T47D (cell line): ENCODE measurements around the gene FAM72C.
"Not testable (repeated sequence)": the region's sequence is repeated elsewhere in the genome, so short reads cannot be mapped to it uniquely, and the experiment has no call there.

Source experiments
- DNase-seq, 2 experiments: peaks; one replicate each; pipeline versions ENCODE4 v3.0.0 to v3.0.0-alpha.2; 2011 to 2012; ENCODE audit warnings: low read depth in 1 of 2, low spot score in 1 of 2
- in situ Hi-C: cut with HindIII; loops from 2 replicates; pipeline ENCODE4 v1.10.0; 2016; ENCODE audit warnings: low sequenced_read_pairs, low pct_unique_long_range_greater_than_20kb

FAM72C gene

DNA sequence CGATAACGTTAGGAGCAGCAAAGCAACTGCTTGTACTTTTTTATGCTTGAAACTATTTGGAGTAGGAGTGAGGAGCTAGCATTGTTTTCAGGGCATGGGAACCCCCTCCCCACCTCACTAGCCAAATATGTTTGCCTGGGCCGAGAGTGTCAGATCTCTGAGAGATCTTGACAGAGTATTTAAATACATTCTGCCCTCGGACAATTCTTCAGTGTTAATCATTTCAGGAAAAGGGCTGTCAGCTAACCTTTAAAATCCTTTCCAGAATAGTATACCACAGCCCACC, 17.6 kb upstream of the FAM72C start:
- in situ Hi-C loops, DNase-seq: not testable (repeated sequence)

DNA sequence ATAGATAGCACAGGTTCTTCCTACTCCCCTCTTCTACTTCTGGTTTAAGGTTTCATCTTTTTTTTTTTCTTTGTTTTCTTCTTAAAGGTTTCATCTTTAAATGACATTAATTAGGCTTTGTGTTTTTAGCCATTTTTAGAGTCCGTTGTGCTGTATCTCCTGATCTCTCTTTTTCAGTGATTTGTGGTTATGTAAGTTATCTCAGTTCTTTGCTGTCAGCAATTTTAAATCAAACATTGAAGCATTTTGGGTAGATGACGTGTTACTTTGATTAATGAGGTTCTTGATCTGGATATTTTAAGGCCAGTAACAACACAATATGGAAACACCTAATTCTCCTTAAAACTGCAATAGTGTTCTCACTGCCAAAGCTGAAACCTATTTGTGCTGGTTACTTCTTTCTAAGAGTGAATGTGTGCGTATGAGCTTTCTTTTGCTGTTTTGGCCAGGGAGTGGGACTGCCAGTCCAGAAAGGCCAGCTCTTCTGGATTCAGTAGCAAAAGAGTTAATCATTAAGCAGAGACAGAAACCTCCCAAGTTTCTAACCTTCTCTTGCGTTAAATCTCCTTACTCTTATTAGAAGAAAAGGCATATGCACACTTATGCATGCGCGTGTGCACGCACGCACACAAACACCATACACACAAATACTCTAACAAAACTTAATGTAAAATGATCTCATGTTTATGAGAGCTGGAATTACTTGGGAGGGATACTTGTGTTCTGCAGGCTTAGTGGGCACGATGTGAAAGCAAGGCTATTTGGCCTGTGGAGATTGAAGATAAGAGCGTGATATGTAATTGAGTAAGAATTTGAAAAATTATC, 17.0 kb upstream of the FAM72C start:
- DNase-seq, in situ Hi-C loops: not testable (repeated sequence)

GRCh38 chr1:143987868-143988267, 16.1 kb upstream of the FAM72C start:
- in situ Hi-C loops, DNase-seq: not testable (repeated sequence)

- DNase-seq, in situ Hi-C loops: not testable (repeated sequence)
Observed at GRCh38 chr1:143984721-143985473, 13.1 kb upstream of the FAM72C start.

DNA sequence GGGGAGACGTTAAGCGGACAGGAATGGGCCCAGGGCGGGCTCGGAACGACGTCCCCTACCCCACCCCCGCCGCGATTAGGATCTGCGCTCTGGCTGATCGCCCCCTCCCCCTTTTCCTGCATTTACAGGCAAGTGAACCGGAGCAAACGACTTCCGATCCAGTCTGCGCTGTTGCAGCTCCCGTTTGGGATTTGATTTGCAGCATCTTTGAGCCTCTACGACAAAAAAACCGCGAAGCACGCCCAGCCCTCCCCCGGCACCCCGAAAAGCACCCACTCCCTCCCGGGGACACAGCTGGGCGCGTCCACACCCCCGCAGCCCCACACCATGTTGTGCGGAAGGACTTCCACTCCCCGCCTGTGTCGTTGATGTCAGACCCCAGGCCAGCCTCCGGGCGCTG, 2.6 kb upstream of the FAM72C start:
- in situ Hi-C loops, result not testable (repeated sequence)

GRCh38 chr1:143973876-143974414, 2.2 kb upstream of the FAM72C start:
- DNase-seq, in situ Hi-C loops: not testable (repeated sequence)

More for the DNA sequence above, 2.6 kb upstream of the FAM72C start:
- not testable (repeated sequence) for DNase-seq

- in situ Hi-C loops, DNase-seq: not testable (repeated sequence)
Observed at GRCh38 chr1:143972753-143973326, 1.1 kb upstream of the FAM72C start.

DNA sequence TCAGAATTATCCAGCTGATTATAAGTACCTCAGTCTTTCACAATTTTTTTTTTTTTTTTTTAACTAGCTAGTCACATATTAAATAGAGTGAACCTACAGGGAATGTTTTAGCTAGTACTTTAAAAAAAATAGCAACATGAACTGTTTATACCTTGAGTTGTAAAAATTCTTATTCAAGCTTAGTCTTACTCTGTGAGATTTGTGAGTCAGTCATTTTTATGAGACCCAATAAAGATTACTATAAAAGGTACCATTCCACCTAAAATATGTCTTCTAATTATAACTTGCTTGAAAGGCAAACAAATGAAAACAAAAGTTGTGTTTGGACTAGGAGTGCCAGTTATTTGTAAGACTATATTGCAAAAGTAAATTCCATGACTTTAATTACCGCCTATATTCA, 5.9 kb downstream of the FAM72C start:
- in situ Hi-C loops, result not testable (repeated sequence)

DNA sequence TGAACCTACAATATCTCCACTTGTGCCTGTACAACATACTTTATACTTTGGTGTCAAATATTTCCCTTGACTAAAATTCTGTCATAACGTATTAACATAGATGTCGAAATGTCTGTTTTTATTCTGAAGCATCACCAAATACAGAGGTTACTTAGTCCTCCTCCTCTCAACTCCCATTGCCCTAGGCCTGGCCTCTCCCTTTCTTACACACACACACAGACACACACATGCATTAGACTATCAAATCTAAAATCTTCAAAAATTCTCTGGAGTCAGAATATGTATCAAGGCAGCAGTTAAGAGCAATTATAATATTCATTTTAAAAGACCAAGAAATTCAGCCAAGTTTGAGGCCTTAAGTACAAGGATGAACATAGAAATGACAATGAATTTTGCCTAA, 7.5 kb downstream of the FAM72C start:
- DNase-seq, in situ Hi-C loops: not testable (repeated sequence)

More for the DNA sequence above, 5.9 kb downstream of the FAM72C start:
- DNase-seq, result not testable (repeated sequence)

DNA sequence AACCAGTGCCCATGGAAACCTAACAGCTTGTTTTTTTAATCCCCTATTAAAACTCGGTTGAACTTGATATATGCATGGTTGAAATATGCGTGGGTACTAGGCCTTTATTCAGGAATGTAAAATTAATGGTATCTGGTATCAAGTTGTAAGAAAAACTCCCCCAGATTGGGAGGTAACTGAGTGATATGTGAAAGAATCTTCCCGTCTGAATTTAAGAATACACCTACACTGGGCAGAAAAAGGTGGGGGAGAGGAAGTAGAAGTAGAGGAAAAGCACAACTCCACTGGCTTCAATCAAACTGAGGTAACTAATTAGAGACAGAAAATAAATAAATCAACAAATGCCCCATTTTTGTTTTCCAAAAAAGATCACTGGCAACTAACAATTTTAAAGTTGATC, 15.9 kb downstream of the FAM72C start:
- in situ Hi-C loops, DNase-seq: not testable (repeated sequence)

GRCh38 chr1:143952913-143953312, 18.9 kb downstream of the FAM72C start:
- in situ Hi-C loops, DNase-seq: not testable (repeated sequence)

DNA sequence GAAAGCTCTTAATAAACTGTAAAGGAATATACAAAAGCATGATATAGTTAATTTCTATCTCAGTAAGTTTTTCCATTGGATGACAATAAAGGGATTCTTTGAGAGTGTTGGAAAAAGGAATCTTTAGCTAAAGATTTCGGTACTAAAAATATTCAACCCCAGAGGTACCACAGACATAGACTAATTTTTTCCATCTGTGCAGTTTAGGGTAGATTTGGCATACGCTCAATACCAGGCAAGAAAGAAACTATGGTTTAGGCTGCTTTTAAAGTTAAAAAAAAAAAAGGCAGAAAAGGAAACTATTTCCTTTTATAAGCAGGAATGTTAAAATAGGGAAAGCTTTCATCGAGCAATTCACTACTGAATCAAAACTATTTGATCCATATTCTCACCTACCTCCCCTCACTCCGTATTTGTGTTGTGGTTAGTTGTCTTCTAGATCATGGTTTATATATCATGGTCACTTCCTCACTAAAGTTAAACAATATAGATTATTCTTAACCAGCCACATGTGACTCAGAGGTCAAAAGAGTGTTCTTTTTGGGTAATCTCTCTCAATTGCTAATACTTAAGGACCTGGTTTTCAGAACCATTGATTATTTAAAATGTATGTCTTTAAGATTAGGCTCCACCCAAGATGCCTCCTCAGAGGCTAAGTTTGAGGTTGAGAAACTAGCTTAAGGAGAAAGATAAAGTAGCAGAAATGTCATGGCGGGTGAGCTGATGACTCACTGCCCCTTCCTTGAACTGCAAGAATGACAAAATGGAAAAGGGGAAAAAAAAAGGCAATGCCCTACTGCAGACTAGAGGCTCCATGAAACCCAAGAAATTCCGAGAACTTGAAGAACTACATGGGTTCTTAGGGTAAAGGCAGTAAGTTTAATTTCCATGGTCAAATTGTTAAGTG, 20.0 kb downstream of the FAM72C start:
- DNase-seq, in situ Hi-C loops: not testable (repeated sequence)

DNA sequence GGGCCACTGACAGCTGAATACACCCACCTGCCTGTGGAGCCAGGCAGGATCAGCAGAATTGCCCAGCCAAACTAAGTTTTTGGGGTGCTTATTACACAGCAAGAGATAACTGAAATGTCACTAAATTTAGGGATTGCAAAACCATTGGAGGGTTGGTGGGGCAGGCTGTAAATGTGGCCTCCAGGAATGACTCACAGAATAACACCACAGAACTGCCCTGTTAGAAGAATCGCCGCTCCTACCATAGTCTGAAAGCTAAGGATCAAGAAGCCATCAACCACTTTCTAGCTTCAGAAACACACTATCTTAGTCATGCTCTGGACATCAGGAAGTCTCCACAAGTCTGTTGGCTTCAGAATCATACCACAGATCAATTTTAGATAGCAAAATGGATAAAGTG, 24.0 kb downstream of the FAM72C start:
- in situ Hi-C loops, DNase-seq: not testable (repeated sequence)

- DNase-seq, in situ Hi-C loops: not testable (repeated sequence)
Observed at GRCh38 chr1:143945253-143945652, 26.5 kb downstream of the FAM72C start.

DNA sequence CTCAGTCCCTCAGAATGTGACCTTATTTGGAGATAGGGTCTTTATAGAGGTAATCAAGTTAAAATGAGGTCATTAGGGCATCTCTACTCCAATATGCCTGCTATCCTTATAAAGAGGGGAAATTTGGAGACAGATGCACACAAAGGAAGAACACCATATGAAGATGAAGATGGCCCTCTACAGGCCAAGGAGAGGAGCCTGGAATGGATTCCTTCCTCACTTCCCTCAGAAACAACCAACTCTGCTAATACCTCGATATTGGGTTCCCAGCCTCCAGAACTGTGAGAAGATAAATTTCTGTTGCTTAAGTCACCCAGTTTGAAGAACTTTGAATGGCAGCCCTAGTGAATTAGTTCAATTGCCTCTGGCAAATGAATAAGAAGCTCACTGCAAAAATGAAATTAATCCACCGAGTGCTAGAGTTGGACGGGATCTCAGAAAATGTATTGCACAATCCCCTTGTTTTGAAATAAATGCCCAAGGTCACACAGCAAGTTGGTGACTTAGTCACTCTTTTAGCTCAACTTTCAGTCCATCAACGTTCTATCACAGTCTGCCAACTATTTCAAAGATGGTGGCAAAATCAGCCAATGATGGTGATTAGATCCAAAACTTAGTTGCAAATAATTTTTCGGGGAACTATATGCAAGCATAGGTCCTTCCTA, 27.1 kb downstream of the FAM72C start:
- DNase-seq, in situ Hi-C loops: not testable (repeated sequence)

DNA sequence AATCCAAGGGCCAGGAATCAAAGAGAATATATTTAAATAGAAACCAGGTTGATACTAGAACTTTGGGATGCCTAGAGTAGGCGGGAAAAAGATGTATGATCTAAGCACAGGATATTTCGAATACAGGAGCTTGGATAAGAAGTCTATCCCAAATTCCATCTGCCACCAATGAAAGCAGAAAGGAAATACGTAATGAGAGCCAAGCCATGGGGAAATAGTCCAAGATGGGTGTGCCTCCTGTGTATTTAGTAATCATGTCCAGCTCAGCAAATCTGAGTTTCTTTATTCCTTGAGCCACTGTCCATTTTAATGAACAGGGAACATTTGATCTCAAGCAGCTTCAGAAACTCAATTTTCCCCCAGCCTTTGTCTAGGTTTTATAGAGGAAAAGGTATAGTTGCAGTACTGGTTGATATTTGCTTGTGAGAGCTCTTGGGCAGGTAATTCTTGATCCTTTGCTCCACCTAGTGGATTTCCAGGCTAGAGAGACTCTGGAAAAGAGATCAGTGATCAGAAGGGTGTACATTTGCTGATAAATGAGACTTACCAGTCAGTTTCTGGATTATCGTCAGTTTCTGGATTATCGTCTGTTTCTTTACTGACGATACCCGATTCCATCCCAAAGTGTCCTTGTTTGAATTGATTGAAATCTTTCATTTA, 28.3 kb downstream of the FAM72C start:
- DNase-seq, in situ Hi-C loops: not testable (repeated sequence)
